Adipocyte (in vitro differentiated cells): ENCODE results near the gene MED12L.

Source experiments
- DNase-seq: peaks from one replicate; pipeline ENCODE4 v3.0.0-alpha.2; 2015; ENCODE audit warnings: low read depth
- H3K27me3 ChIP-seq: replicated peaks from 2 replicates; pipeline ENCODE4 v1.7.0; 2013; ENCODE audit warnings: mild to moderate bottlenecking, low read length, moderate library complexity; ENCODE audit not compliant: control insufficient read depth, insufficient read depth
- H3K36me3 ChIP-seq: 2 replicates; pipeline ENCODE4 v1.7.0; 2013; ENCODE audit warnings: low read length, mild to moderate bottlenecking, moderate library complexity; ENCODE audit not compliant: control insufficient read depth, insufficient read depth, severe bottlenecking
- H3K4me1 ChIP-seq: 2 replicates; pipeline ENCODE4 v1.7.0; 2013; ENCODE audit warnings: mild to moderate bottlenecking, low read length, moderate library complexity; ENCODE audit not compliant: control insufficient read depth, insufficient read depth
- H3K4me3 ChIP-seq: 2 replicates; pipeline ENCODE4 v1.7.0; 2013; ENCODE audit warnings: mild to moderate bottlenecking, low read length, moderate library complexity
- H3K9ac ChIP-seq: 2 replicates; pipeline ENCODE4 v1.7.0; 2013; ENCODE audit warnings: mild to moderate bottlenecking, low read length, moderate library complexity
- H3K9me3 ChIP-seq: 2 replicates; pipeline ENCODE4 v1.7.0; 2013; ENCODE audit warnings: mild to moderate bottlenecking, low read length, moderate library complexity; ENCODE audit not compliant: control insufficient read depth

The MED12L gene

DNA sequence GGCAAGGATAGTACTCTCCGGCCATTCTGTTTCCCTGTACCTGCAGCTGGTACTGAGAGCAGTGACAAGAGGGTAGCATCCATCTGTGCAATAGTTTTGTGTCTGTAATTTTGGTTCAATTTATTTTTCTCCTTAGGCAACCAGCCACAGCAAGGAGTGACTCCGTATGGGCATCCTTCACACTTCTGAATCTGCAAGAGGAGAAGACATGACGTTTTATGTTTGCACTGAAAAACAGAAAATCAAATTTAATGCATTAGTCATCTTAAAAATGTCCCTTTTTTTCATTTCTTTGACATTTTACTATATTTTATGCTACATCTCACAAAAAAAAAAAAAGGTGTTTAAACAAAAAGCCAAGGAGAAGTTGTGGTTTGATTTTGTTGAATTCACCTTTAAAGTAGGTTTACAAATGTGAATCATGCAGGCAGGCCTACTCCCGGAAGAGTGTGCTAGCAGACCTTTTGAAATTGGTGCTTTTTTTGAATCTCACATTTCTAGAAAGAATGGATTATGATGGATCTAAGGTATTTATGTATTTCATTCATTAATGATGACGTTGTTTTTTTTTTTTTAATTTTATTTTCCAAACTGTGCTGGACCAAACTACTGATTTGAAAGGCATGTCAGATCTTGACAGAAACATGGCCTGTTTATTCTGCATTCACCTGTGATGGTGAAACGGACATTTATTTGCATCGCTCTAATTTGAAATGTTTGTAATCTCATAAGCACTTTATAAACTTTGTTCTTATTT lies 347.3 kb downstream of the MED12L start:
- H3K4me1 ChIP-seq, result peaks cover 21% of the 10 kb centered on the region
- H3K4me3 ChIP-seq, result no peak overlapping the region
- no peaks in the 10 kb centered on the region for H3K36me3 ChIP-seq
- no peak for DNase-seq
- H3K9me3 ChIP-seq, result no peaks in the 10 kb centered on the region
- no peaks in the 10 kb centered on the region for H3K27me3 ChIP-seq
- no peak overlapping the region for H3K9ac ChIP-seq

- Histone ChIP-seq H3K4me3 (peak overlapping the region; percentile 40), H3K9ac (no peak overlapping the region), H3K4me1 (peaks cover 21% of the 10 kb centered on the region), H3K9me3 (no peaks in the 10 kb centered on the region), H3K27me3 (no peaks in the 10 kb centered on the region), H3K36me3 (no peaks in the 10 kb centered on the region)
- DNase-seq, result peak; percentile 82
These were observed 348.9 kb downstream of the MED12L start for GRCh38 chr3:151434151-151434890.

GRCh38 chr3:151436675-151437446 lies 351.4 kb downstream of the MED12L start:
- Histone ChIP-seq H3K4me1 (peaks cover 19% of the 10 kb centered on the region), H3K9me3 (no peaks in the 10 kb centered on the region), H3K36me3 (no peaks in the 10 kb centered on the region), H3K27me3 (no peaks in the 10 kb centered on the region), H3K4me3 (no peak overlapping the region), H3K9ac (no peak overlapping the region)
- no peak for DNase-seq

- no peaks in the 10 kb centered on the region for H3K9me3 ChIP-seq
- no peaks in the 10 kb centered on the region for H3K27me3 ChIP-seq
- H3K36me3 ChIP-seq, result no peaks in the 10 kb centered on the region
- no peak for DNase-seq
- no peak overlapping the region for H3K4me3 ChIP-seq
- H3K4me1 ChIP-seq, result peaks cover 19% of the 10 kb centered on the region
- no peak overlapping the region for H3K9ac ChIP-seq
These were observed 352.4 kb downstream of the MED12L start for GRCh38 chr3:151437906-151438305.

DNA sequence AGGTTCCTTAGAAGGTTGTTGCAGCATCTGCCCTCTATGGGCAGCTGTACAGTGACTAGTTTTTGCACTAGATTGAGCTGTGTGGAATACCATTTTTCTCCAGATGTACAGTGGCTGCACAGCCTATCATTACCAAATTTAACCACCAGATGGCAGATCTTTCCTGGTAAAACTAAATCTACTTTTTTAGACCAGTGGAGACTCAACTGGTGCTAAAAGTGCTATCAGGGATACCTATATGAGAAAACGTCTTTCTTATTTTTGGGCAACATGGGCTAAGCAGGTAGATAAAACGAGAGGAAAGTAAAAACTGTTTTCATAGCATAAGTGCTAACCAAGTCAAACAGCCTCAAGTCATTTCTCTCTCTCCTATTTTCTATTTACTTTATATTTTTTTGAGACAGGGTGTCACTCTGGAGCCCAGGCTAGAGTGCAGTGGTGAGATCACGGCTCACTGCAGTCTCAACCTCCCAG lies 354.2 kb downstream of the MED12L start:
- H3K36me3 ChIP-seq, result no peaks in the 10 kb centered on the region
- peak; percentile 89 for DNase-seq
- H3K4me1 ChIP-seq, result peaks cover 7% of the 10 kb centered on the region
- H3K9me3 ChIP-seq, result no peaks in the 10 kb centered on the region
- H3K27me3 ChIP-seq, result peaks cover 4% of the 10 kb centered on the region
- H3K9ac ChIP-seq, result no peak overlapping the region
- H3K4me3 ChIP-seq, result no peak overlapping the region

DNA sequence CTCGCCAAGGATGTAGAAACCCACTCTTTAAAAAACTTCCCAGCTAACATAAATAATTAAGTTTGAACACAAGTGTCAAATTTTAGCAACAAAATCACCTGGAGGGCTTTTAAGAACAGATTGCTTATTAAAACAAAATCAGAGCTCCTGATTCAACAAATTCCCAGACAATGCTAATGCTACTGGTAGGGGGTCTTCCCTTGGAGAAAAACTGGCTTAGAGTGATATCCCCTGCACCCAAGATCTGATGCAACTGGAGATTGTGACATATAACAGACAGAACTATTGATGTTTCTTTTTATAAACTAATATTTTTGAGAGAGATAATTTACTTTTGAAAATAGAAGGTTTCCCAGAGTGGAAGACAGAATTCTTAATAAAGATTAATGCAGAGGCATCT lies 355.5 kb downstream of the MED12L start:
- H3K9ac ChIP-seq, result no peak overlapping the region
- DNase-seq, result no peak
- H3K27me3 ChIP-seq, result peaks cover 4% of the 10 kb centered on the region
- peaks cover 12% of the 10 kb centered on the region for H3K4me1 ChIP-seq
- no peaks in the 10 kb centered on the region for H3K36me3 ChIP-seq
- peaks cover 5% of the 10 kb centered on the region for H3K9me3 ChIP-seq
- H3K4me3 ChIP-seq, result no peak overlapping the region

- no peak for DNase-seq
- Histone ChIP-seq H3K27me3 (peaks cover 20% of the 10 kb centered on the region), H3K4me3 (no peak overlapping the region), H3K36me3 (no peaks in the 10 kb centered on the region), H3K9me3 (peaks cover 26% of the 10 kb centered on the region), H3K9ac (no peak overlapping the region), H3K4me1 (peaks cover 12% of the 10 kb centered on the region)
These were observed 358.1 kb downstream of the MED12L start for GRCh38 chr3:151443583-151443982.

GRCh38 chr3:151445273-151446001 lies 360.0 kb downstream of the MED12L start:
- Histone ChIP-seq H3K4me3 (peak overlapping the region; percentile 13), H3K27me3 (peaks cover 28% of the 10 kb centered on the region), H3K9me3 (peaks cover 29% of the 10 kb centered on the region), H3K9ac (no peak overlapping the region), H3K36me3 (no peaks in the 10 kb centered on the region), H3K4me1 (peaks cover 12% of the 10 kb centered on the region)
- peak; percentile 83 for DNase-seq

DNA sequence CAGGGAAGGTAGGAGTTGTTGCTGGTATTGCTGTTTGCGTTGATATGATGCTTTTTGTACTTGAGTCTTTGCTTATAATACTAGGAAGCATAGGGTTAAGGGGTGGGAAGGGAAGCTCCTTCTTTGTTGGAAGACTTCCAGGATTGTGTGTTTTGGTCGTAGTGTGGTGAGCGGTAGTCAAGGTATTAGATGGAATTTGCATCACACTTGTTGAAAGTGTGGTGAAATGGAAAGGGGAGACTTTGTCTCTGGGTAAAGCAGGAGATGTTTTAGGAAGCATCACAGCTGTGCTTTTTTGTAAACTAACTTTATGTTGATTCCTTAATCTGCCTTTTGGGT lies 360.5 kb downstream of the MED12L start:
- peaks cover 12% of the 10 kb centered on the region for H3K4me1 ChIP-seq
- peaks cover 28% of the 10 kb centered on the region for H3K27me3 ChIP-seq
- no peaks in the 10 kb centered on the region for H3K36me3 ChIP-seq
- peak overlapping the region; percentile 13 for H3K4me3 ChIP-seq
- peaks cover 29% of the 10 kb centered on the region for H3K9me3 ChIP-seq
- no peak overlapping the region for H3K9ac ChIP-seq
- DNase-seq, result no peak

DNA sequence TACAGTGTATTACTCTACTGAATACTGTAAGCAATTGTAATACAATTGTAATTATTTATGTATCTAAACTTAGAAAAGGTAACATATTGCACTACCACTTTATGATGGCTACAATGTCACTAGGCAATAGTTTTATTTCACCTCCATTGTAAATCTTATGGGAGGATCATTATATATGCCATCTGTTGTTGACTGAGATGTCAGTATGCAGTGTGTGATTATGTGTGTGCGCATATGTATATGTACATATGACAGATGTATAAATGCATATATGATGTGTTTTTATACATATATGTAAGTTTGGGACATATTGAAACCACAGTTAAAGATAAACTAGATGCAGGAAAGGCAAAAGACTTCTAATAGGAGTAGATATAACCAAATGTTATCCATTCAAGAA lies 366.9 kb downstream of the MED12L start:
- H3K4me1 ChIP-seq, result no peaks in the 10 kb centered on the region
- no peaks in the 10 kb centered on the region for H3K36me3 ChIP-seq
- peaks cover 12% of the 10 kb centered on the region for H3K9me3 ChIP-seq
- DNase-seq, result no peak
- peaks cover 12% of the 10 kb centered on the region for H3K27me3 ChIP-seq
- H3K9ac ChIP-seq, result no peak overlapping the region
- H3K4me3 ChIP-seq, result no peak overlapping the region
